HL-60 (cell line): ENCODE measurements around the gene TEX48.

Source experiments
- GABPA ChIP-seq: IDR thresholded peaks from 2 replicates; pipeline ENCODE4 v1.6.1; 2012; ENCODE audit warnings: low read depth
- POLR2AphosphoS5 ChIP-seq: IDR thresholded peaks from 2 replicates; pipeline ENCODE4 v1.6.1; 2012; ENCODE audit warnings: low read depth
- TF ChIP-seq, protein P1 (sequence below): IDR thresholded peaks from one replicate; pipeline ENCODE4 v1.5.1; 2011; ENCODE audit warnings: low read length, control low read depth, inconsistent platforms; ENCODE audit not compliant: insufficient read depth

DNA sequence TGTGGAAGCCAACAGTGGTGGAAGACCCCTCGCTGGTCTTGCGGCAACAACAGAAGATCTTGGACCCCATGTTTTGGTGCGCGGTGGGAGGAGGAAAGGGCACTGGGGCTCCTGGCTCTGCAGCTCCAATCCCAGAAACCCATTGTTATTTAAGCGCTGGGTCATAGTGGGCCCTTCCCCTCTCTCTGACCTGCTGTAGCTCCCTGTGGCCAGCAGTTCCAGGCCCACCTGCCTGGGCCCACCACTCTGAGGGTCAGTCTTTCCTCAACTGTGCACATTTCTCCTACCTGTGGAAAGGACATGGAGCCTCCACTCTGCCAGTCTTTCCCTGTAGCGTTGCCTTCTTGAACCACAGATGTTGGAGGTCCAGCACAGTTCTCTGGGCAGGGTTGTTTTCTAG, 24.3 kb downstream of the TEX48 start, which contains the start of gene TEX53:
- TF ChIP-seq, protein P1, sequence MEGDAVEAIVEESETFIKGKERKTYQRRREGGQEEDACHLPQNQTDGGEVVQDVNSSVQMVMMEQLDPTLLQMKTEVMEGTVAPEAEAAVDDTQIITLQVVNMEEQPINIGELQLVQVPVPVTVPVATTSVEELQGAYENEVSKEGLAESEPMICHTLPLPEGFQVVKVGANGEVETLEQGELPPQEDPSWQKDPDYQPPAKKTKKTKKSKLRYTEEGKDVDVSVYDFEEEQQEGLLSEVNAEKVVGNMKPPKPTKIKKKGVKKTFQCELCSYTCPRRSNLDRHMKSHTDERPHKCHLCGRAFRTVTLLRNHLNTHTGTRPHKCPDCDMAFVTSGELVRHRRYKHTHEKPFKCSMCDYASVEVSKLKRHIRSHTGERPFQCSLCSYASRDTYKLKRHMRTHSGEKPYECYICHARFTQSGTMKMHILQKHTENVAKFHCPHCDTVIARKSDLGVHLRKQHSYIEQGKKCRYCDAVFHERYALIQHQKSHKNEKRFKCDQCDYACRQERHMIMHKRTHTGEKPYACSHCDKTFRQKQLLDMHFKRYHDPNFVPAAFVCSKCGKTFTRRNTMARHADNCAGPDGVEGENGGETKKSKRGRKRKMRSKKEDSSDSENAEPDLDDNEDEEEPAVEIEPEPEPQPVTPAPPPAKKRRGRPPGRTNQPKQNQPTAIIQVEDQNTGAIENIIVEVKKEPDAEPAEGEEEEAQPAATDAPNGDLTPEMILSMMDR, result no peak
- TF ChIP-seq POLR2AphosphoS5 (no peak), GABPA (no peak)
